GM19328 (cell line): ENCODE data around the gene RYR1.
"Not testable (repeated sequence)": the region's sequence is repeated elsewhere in the genome, so short reads cannot be mapped to it uniquely, and the experiment has no call there.

Source experiments
- ATAC-seq: cut with Tn5 transposase; IDR thresholded peaks from one replicate; pipeline ENCODE4 v1.9.1; 2021; ENCODE audit warnings: mild to moderate bottlenecking, moderate library complexity; ENCODE audit not compliant: unreplicated experiment

Gene RYR1

GRCh38 chr19:38558933-38559332 is 125.4 kb downstream of the RYR1 start:
- not testable (repeated sequence) for ATAC-seq

DNA sequence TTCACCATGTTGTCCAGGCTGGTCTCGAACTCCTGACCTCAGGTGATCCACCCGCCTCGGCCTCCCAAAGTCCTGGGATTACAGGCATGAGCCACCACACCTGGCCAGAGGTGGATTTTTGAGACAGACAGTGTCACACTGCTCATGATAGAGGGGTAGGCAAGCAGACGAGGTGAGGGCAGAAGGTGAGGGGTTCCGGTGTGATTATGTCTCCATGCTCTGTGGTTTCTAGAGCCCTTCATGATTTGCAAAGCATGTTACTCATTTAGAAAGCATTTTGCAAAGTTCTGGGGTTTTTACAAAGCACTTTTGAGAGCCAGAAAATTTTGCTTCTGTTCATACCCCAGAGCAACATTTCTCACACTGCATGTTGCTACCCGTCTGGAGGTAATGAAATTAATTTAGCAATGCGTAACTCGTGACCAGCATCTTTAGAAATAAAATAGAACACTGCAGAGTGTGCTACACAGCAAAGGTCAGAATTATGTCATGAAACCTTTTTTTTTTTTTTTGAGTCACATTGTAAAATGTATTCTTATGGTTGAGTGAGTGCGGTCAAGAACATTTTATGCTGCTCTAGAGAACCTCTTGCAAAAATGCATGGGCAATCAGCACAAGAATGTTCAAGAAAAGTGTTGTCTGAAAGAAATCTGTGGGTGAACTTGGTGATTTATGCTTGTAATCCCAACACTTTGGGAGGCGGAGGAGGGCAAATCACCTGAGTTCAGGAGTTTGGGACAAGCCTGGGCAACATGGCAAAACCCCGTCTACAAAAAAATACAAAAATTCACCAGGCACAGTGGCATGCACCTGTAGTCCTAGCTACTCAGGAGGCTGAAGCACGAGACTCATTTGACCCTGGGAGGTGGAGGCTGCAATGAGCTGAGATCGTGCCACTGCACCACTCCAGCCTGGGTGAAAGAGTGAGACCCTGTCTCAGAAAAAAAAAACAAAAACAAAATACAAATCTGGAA is 126.2 kb downstream of the RYR1 start:
- peak; percentile 52 for ATAC-seq

DNA sequence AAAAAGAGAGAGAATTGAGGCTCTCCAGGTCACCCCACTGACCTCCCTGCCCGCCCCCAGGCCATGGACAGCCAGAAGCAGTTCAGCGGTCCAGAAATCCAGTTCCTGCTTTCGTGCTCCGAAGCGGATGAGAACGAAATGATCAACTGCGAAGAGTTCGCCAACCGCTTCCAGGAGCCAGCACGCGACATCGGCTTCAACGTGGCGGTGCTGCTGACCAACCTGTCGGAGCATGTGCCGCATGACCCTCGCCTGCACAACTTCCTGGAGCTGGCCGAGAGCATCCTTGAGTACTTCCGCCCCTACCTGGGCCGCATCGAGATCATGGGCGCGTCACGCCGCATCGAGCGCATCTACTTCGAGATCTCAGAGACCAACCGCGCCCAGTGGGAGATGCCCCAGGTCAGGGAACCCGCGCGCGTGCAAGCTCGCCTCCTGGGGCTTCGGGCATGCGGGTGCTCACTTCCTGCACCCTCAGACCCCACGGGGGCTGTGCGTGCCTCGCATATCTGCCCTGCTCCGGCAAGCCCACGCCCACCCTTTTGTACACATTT is 127.6 kb downstream of the RYR1 start:
- no peak for ATAC-seq

DNA sequence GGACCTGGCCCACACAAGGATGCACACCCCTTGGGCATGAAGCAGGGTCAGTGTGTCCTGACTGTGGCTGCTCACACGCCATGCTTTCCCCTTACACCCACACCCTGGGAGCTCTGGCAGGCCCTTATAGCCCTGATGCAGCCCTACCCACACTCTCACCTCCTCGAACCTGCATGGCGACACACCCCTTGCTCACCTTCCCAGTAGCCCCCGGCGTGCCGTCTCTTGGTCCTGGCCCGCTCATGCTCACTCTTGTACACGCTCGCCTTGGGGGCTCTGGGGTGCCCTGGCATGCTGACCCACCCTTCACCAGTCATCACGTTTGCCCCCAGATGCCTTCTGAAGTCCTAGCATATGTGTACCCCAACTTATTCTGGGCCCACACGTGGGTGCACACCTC is 128.2 kb downstream of the RYR1 start:
- no peak for ATAC-seq

GRCh38 chr19:38562096-38562495 is 128.6 kb downstream of the RYR1 start:
- ATAC-seq = no peak

DNA sequence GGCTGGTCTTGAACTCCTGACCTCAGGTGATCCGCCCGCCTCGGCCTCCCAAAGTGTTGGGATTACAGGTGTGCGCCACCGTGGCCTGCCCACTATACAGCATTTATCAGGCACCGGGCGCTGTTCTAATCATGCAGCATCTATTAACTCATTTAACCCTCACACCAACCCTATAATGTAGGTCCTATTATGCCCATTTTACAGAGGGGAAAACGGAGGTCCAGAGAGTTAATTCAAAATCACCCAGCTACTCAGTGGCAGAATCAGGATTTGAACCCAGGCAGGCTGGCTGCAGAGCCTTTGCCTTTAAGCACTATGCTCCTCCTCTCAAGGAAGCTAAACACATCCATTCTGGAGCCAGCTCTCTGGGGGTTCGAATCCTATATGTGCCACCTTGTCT is 130.0 kb downstream of the RYR1 start:
- no peak for ATAC-seq

- ATAC-seq = no peak
These were observed 131.6 kb downstream of the RYR1 start for GRCh38 chr19:38564981-38565690.

- no peak for ATAC-seq
These were observed 132.2 kb downstream of the RYR1 start for GRCh38 chr19:38565691-38566105.

GRCh38 chr19:38569368-38569983 is 136.0 kb downstream of the RYR1 start:
- no peak for ATAC-seq

DNA sequence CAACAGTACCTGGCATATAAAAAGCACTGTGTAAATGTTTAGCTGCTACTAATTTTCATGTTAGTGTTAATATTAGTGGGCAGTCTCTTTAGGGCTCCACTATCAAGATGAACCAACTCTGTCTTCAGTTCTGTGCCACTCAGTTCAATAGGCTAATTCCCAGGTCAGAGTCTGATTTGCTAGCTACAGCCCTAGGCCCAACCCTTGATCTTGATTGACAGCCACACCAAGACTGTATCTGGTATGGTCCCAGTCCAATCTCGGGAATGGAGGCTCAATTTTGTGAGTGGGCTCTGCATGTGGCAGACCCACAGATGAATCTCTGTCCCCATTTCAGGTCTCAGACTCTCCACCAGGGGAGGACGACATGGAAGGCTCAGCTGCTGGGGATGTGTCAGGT is 138.2 kb downstream of the RYR1 start:
- ATAC-seq = no peak

DNA sequence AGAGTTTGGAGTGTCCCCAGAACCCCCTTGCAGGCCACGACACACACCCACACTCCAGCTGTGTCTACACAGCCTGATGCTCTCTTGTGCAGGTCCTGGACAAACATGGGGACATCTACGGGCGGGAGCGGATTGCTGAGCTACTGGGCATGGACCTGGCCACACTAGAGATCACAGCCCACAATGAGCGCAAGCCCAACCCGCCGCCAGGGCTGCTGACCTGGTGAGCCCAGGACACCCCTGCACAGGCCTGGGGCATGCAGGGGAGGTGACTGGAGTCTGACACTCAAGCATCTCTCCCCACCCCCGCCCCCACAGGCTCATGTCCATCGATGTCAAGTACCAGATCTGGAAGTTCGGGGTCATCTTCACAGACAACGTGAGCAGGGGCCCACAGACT is 144.3 kb downstream of the RYR1 start:
- no peak for ATAC-seq

DNA sequence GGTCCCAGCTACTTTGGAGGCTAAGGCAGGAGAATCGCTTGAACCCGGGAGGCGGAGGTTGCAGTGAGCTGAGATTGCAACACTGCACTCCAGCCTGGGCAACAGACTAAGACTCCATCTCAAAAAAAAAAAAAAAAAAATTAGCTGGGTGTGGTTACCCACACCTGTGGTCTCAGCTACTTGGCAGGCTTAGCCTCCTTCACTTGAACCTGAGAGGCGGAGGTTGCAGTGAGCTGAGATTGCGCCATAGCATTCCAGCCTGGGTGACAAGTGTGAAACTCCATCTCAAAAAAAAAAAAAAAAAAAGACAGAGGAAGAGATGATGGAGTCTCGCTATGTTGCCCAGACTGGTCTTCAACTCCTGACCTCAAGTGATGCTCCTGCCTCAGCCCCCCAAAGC is 145.8 kb downstream of the RYR1 start:
- ATAC-seq = not testable (repeated sequence)

GRCh38 chr19:38580080-38580479 is 146.6 kb downstream of the RYR1 start:
- no peak for ATAC-seq

DNA sequence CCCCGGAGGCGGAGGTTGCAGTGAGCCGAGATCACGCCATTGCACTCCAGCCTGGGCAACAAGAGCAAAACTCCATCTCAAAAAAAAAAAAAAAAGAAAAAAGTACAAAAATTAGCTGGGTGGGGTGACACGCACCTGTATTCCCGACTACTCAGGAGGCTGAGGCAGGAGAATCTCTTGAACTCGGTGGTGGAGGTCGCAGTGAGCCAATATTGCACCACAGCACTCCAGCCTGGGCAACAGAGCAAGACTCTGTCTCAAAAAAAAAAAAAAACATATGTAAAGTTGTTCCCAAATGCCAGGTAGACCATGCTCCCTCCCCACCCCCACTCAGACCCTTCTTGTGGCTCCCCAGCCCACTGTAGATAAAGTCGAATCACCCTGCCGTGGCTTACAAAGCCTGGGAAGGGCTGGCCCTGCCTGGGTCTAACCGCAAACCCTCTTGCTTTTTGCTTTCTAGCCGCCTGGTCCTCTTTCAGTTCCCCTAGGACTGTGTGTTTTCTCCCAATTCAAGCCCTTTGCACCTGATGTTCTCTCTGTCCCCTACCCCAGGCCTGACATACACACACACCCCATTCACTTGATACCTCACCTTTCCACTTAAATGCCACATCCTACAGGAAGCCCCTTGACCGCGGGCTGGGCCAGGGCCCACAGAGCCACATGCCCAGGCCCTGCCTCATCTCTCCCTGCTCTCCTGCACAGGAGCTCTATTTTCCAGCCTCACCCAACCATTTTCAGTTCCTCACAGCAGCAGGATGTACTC is 149.9 kb downstream of the RYR1 start:
- no peak for ATAC-seq

DNA sequence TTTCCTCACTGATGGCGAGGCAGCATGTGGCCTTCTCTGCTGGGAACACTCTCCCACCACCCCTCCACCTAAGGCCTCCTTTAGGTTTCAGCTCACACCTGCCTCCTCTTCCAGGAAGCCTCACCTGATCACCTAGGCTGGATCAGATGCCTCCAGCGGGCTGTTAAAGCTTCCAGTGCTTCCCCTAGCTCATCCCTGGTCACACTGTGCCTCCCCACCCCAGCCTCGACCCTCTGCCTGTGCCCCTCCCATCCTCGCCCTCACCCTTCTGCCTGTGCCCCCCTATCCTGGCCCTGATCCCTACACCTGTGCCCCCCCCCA is 150.5 kb downstream of the RYR1 start:
- no peak for ATAC-seq

DNA sequence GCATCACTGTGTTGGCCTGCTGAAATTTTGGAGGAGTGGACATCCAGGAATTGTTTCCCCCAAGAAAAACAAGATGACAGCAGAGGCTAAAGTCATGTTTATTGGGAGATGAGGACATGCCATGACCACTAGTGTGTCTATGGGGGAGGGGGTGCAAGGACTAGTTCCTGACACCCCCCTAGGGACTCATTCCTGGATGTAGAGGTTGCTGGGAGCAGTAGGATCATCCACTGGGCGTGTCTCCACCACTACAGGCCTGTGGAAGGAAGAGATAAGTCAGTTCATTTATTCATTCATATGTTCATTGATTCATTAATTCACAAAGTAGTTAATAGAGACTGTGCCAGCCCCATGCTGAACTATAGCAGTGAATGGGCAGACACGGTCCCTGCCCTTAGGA is 154.1 kb downstream of the RYR1 start:
- no peak for ATAC-seq

DNA sequence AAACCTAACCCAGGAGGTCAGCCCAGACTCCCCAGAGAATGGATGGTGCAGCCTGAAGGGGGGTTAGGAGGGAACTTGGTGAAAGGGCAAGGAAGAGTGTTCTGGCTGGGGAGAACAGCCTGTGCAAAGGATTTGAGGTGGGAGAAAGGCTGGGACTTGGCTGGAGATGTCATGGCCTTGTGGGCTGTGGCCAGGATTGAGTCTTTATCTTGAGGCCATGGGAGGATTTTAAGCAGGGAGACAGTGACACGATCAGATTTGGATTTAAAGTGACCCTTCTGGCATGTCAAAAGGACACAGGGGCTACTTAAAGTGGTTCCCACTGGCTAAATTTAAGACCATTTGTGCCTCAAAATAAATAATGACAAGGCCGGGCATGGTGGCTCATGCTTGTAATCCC is 154.6 kb downstream of the RYR1 start:
- no peak for ATAC-seq

GRCh38 chr19:38592940-38593339 is 159.4 kb downstream of the RYR1 start:
- ATAC-seq = no peak

GRCh38 chr19:38596057-38596981 is 162.8 kb downstream of the RYR1 start:
- no peak for ATAC-seq

DNA sequence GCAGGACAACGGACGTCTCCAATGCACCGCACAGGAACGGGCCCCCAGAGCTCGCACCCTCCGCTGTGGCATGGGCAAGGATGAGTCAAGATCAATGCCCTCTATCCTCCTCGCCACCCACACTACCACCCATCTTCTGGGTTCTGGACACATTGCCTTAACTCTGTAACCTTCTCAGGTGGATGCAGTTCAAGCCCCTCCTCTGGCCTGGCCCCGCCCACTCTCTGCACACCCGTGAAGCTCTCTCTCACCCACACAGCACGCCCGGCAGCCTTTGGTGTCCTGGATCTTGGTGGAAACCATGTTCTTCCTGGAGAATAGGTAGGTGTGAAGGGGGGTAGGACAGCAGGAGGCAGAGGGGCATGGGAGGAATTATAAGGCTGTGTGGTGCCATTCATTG is 163.6 kb downstream of the RYR1 start:
- ATAC-seq = no peak
